Adrenal gland (tissue), 12 donors: Measurements from ENCODE around the gene P3H4. TPM values are rescaled to one million over a fixed set of nuclear protein-coding genes. Genes with fewer than 3 reads are reported as not detected.

Experiments
- DNase-seq, 7 donors: peaks; one replicate each; pipeline ENCODE4 v3.0.0-alpha.2; 2019 to 2020
- H3K27ac ChIP-seq, 5 donors: fragments of 200-600 bp; sonication (generic) in 4 of 5; 1 replicate in 3 of 5; 2 replicates in 2 of 5; pipeline versions ENCODE4 v1.5.1 to v1.8.0; 2016 to 2020; ENCODE audit warnings: mild to moderate bottlenecking in 1 of 5
- H3K27me3 ChIP-seq: fragments of 200-600 bp; 2 replicates; pipeline ENCODE4 v1.8.0; 2021
- H3K36me3 ChIP-seq, 2 donors: fragments of 200-600 bp; replicated peaks in 1 of 2; 1 replicate in 1 of 2; 2 replicates in 1 of 2; pipeline versions ENCODE4 v1.5.1 to v1.8.0; 2018 to 2022
- H3K4me1 ChIP-seq, 2 donors: fragments of 200-600 bp; replicated peaks in 1 of 2; 1 replicate in 1 of 2; 2 replicates in 1 of 2; pipeline versions ENCODE4 v1.5.1 to v1.8.0; 2018 to 2021
- H3K4me3 ChIP-seq, 4 donors: fragments of 200-600 bp; sonication (generic) in 3 of 4; one replicate each; pipeline ENCODE4 v1.5.1; 2016 to 2018
- H3K9me3 ChIP-seq, 3 donors: fragments of 200-600 bp; sonication (generic) in 1 of 3; replicated peaks in 1 of 3; 1 replicate in 2 of 3; 2 replicates in 1 of 3; pipeline versions ENCODE4 v1.5.1 to v1.8.0; 2016 to 2021
- POLR2A ChIP-seq, 2 donors: fragments of 450-650 bp; IDR thresholded peaks; one replicate each; pipeline ENCODE4 v1.6.1; 2017; ENCODE audit warnings: antibody characterized with exemption in 2 of 2, mild to moderate bottlenecking in 2 of 2, moderate library complexity in 1 of 2
- WGBS, 4 donors: extraction: QIAGEN DNeasy Blood & Tissue Kit in 2 of 4; methylation state at CpG; one replicate each; pipeline versions ENCODE4 v1.1.5 to v1.1.7; 2013 to 2017; 5-methylcytosine and 5-hydroxymethylcytosine counted together
- intact Hi-C, 2 donors: fragments of 100-400 bp; cut with DNase I; formaldehyde crosslinking; loops; one replicate each; pipeline versions ENCODE4 v1.14.1 to v1.15.0; 2022 to 2023
- polyA plus RNA-seq, 3 donors: library from polyadenylated mRNA; stranded (reverse); fragments of 200-250 nt in 2 of 3; fragments of 350-450 nt in 1 of 3; fragmentation: Illumina TruSeq in 1 of 3; extraction: RNeasy Lipid Tissue Mini Kit (QIAGEN cat#74804) in 1 of 3; gene quantifications; one replicate each; pipeline ENCODE4 v1.2.3, GENCODE V29; 2013 to 2014
- total RNA-seq, 9 donors: library from RNA; depleted of rRNA in 4 of 9; stranded (reverse); fragments of >200 nt in 4 of 9; fragments of 120-200 nt in 1 of 9; fragmentation: NEBNext Ultra II Directional in 1 of 9; extraction: Animal tissue kit (Norgen Biotek cat#: 25700) in 1 of 9; gene quantifications; one replicate each; pipeline versions ENCODE4 v1.1.0 to v1.2.4, GENCODE V29; 2013 to 2023
- TF ChIP-seq, protein P1 (sequence below), 6 experiments: fragments of 450-650 bp in 4 of 6; fragments of 200-600 bp in 2 of 6; sonication (generic) in 1 of 6; IDR thresholded peaks; 1 replicate in 5 of 6; 2 replicates in 1 of 6; pipeline versions ENCODE4 v1.5.1 to v1.8.0; 2016 to 2021; ENCODE audit warnings: antibody characterized with exemption in 6 of 6, mild to moderate bottlenecking in 2 of 6, moderate library complexity in 1 of 6
- donor health status: healthy with polysubstance abuse.
- donor health status: Bipolar disorder and iron deficiency.
- donor health status: DM: yes; HTN: yes; CAD: no.
- donor health status: DM: no; HTN: no; CAD: no.
- donor health status: DM: no; HTN: no; CAD: no.
- donor health status: DM: yes; HTN: yes; CAD: no.

The P3H4 gene
- total and polyA plus RNA-seq, 12 donors = 12.8 to 67.2 (median 27.5) TPM

DNA sequence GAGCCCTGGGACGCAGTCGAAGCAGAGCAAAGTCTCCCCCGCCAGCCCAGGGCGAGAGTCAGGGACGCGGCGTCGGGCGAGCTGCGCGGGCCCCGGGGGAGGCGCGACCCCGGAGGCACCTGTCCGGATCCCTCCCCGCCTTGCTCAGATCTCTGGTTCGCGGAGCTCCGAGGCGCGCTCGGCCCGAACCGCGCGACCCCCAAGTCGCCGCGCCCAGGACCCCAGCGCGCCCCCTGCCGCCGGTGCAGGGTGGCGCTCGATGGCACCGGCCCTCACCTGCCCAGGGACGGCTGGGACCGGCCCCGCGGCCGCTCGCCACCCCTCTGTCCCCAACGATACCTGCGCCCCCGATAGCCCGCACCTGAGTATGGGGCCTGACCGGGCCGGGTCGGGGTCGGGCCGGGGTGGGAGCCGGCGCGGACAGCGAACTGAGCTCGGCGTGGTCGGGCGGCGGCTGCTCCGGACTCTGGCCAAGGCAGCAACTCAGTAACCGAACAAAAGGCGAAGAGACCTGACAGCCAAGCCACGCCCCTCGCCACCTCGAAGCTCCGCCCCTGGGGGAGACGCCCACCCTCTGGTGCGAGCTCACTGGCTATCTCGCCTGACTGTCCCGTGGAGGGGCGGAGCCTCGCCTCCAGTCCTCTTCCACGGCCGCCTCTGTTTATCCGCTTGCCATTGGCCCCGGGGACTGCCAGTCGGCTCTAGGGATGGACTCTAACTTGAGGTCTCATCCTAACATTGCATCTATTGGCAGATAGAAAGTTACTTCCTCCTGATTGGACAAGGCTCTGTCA is 25.3 kb downstream of the P3H4 start, which contains the start of gene JUP:
JUP (minus strand) TSS at position 485 of the 794 bp plus-strand sequence. CDS start 14,857 bp downstream, outside the sequence.
- peak; percentile 99 to 100 (median 100) for DNase-seq
- peak within 1 kb of the TSS in 3 of 4 donors; percentile 28 to 65 (median 65) for H3K4me3 ChIP-seq
- H3K9me3 ChIP-seq = no peaks in the 10 kb centered on the region
- TF ChIP-seq, protein P1, sequence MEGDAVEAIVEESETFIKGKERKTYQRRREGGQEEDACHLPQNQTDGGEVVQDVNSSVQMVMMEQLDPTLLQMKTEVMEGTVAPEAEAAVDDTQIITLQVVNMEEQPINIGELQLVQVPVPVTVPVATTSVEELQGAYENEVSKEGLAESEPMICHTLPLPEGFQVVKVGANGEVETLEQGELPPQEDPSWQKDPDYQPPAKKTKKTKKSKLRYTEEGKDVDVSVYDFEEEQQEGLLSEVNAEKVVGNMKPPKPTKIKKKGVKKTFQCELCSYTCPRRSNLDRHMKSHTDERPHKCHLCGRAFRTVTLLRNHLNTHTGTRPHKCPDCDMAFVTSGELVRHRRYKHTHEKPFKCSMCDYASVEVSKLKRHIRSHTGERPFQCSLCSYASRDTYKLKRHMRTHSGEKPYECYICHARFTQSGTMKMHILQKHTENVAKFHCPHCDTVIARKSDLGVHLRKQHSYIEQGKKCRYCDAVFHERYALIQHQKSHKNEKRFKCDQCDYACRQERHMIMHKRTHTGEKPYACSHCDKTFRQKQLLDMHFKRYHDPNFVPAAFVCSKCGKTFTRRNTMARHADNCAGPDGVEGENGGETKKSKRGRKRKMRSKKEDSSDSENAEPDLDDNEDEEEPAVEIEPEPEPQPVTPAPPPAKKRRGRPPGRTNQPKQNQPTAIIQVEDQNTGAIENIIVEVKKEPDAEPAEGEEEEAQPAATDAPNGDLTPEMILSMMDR (IDR thresholded peaks at IDR 0.05) = peak in 4 of 6 experiments; percentile 28 to 65 (median 58)
- TF ChIP-seq POLR2A (IDR thresholded peaks at IDR 0.05) = peak; percentile 91 to 94
- H3K36me3 ChIP-seq = no peaks in the 10 kb centered on the region
- no peaks in the 10 kb centered on the region for H3K27me3 ChIP-seq
- peak within 1 kb of the TSS in 4 of 5 donors; percentile 9 to 79 (median 58) for H3K27ac ChIP-seq
- 0 to 3% (median 0%) methylated on average over 5 to 79 of the region's 79 CpGs for WGBS, 4 donors
- peaks cover 0 to 34% of the 10 kb centered on the region in 2 donors for H3K4me1 ChIP-seq
- intact Hi-C loops = no loop called here

DNA sequence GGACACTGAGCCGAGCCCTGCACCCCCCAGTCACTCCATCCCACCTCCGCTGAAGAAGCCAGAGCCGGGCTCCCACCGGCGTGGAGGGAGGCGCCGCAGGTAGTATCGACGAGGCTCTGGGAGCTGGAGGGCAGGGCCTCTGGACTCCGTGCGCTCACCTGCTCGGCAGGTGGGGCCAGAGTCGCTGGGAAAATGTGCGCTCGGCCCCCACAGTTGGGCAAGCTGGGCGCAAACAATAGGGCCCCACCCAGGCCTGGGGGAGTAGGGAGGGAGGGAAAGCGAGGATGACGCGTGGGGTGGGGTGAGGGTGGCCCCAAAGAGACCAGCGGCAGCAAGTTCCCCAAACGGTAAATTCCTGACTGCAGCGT is 25.9 kb downstream of the P3H4 start:
- TF ChIP-seq POLR2A (IDR thresholded peaks at IDR 0.05) = no peak
- TF ChIP-seq, protein P1 (IDR thresholded peaks at IDR 0.05) = no peak
- no peak for DNase-seq
- peak overlapping the region in 3 of 4 donors; percentile 28 to 65 (median 65) for H3K4me3 ChIP-seq
- no peaks in the 10 kb centered on the region for H3K27me3 ChIP-seq
- intact Hi-C loops = no loop called here
- H3K36me3 ChIP-seq = no peaks in the 10 kb centered on the region
- WGBS, 4 donors = 3 to 8% (median 4%) methylated on average over 8 to 22 of the region's 22 CpGs
- peak overlapping the region in 4 of 5 donors; percentile 9 to 79 (median 58) for H3K27ac ChIP-seq
- H3K9me3 ChIP-seq = no peaks in the 10 kb centered on the region
- peaks cover 0 to 36% of the 10 kb centered on the region in 2 donors for H3K4me1 ChIP-seq

DNA sequence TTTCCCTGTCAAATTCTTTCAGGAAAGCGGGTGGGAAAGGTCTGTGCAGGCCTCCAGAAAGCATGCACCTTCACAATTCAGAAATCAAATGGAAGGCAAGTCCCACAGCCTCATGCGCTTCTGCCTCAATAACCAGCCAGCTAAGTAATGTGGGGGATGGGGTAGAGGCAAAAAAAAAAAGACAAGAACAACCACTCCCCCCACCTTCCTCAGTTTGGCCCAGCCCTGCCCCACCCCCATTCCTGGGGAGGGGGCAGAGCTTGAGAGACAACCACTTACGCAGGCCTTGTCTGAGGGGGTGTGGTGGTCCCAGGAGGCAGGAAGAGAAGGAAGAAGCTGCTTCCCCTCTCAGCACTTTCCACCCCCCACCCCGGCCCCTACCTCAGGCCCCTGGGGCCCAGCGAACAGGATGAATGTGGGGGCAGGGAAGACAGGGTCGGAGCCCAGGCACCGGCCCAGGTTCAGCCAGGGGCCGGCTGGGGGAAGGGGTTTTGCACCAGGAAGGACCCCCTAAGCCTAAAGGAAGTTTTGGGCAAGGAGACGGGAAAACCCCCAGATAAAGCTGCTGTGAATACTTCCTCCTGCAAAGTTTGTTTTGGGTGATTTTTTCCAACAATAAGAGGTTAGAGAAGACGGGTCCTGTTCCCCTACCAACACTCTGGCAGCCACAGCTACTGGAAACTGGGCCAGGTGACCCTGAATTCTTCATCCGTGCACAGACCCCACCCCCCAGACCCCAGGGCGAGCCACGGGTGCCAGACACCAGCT is 26.5 kb downstream of the P3H4 start:
- Histone ChIP-seq H3K4me3 (peak overlapping the region in 3 of 4 donors; percentile 28 to 65 (median 65)), H3K36me3 (no peaks in the 10 kb centered on the region), H3K9me3 (no peaks in the 10 kb centered on the region), H3K4me1 (peaks cover 0 to 36% of the 10 kb centered on the region in 2 donors), H3K27me3 (no peaks in the 10 kb centered on the region), H3K27ac (peak overlapping the region in 4 of 5 donors; percentile 9 to 79 (median 58))
- TF ChIP-seq, protein P1 (IDR thresholded peaks at IDR 0.05) = no peak
- TF ChIP-seq POLR2A (IDR thresholded peaks at IDR 0.05) = no peak
- intact Hi-C loops = no loop called here
- 21 to 37% (median 34%) methylated on average over 5 to 13 of the region's 13 CpGs for WGBS, 4 donors
- DNase-seq = peak in 2 of 7 donors; percentile 15 to 30

DNA sequence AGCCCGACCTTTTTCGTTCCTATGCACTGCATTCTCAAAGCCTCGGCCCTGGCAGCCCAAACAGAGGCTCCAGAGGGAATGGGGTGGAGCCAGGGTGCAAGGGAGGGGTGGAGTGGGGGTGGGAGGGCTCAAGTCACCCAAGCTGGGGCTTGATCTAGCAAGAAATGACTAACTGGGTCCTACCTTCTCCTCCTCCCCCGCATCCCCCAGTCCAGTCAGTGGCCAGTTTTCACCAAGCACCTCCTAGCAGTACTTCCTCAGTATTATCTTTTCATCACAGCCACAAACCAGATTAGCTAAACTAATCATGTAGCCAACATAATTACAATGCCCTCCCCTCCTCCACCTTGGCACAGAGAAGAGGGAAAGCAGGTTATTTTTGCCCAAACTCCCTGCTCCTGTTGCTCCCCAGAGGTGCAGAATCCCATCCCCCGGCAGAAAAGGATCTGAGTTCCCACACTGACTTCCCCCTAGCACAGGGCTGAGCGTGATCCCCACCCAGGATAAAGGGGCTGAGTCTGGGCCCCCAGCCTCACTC is 27.5 kb downstream of the P3H4 start:
- TF ChIP-seq, protein P1 (IDR thresholded peaks at IDR 0.05) = no peak
- TF ChIP-seq POLR2A (IDR thresholded peaks at IDR 0.05) = no peak
- peaks cover 0 to 36% of the 10 kb centered on the region in 2 donors for H3K4me1 ChIP-seq
- DNase-seq = peak in 1 of 7 donors; percentile 14
- no peaks in the 10 kb centered on the region for H3K27me3 ChIP-seq
- intact Hi-C loops = no loop called here
- H3K4me3 ChIP-seq = peak overlapping the region in 1 of 4 donors; percentile 65
- H3K36me3 ChIP-seq = no peaks in the 10 kb centered on the region
- no peaks in the 10 kb centered on the region for H3K9me3 ChIP-seq
- peak overlapping the region in 2 of 5 donors; percentile 8 to 79 for H3K27ac ChIP-seq
- WGBS, 4 donors = 49 to 64% (median 56%) methylated on average over 6 of the region's 6 CpGs
